ENCODE measurements around the gene LMNB1. TPM values are rescaled to one million over a fixed set of nuclear protein-coding genes. Genes with fewer than 3 reads are reported as not detected.

The LMNB1 gene
- total and polyA plus RNA-seq, 12 donors: 0.78 to 14.7 (median 1.4) TPM

- Histone ChIP-seq H3K27me3 (no peaks in the 10 kb centered on the region), H3K4me1 (no peaks in the 10 kb centered on the region), H3K9me3 (no peaks in the 10 kb centered on the region), H3K36me3 (no peaks in the 10 kb centered on the region), H3K4me3 (no peak overlapping the region), H3K27ac (no peak overlapping the region)
- intact Hi-C loops (cut with DNase I): no loop called here
- TF ChIP-seq, protein P1, sequence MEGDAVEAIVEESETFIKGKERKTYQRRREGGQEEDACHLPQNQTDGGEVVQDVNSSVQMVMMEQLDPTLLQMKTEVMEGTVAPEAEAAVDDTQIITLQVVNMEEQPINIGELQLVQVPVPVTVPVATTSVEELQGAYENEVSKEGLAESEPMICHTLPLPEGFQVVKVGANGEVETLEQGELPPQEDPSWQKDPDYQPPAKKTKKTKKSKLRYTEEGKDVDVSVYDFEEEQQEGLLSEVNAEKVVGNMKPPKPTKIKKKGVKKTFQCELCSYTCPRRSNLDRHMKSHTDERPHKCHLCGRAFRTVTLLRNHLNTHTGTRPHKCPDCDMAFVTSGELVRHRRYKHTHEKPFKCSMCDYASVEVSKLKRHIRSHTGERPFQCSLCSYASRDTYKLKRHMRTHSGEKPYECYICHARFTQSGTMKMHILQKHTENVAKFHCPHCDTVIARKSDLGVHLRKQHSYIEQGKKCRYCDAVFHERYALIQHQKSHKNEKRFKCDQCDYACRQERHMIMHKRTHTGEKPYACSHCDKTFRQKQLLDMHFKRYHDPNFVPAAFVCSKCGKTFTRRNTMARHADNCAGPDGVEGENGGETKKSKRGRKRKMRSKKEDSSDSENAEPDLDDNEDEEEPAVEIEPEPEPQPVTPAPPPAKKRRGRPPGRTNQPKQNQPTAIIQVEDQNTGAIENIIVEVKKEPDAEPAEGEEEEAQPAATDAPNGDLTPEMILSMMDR (IDR thresholded peaks at IDR 0.05): no peak
- ATAC-seq (no peak), DNase-seq (no peak)
- WGBS, 2 donors: 89% methylated on average over 9 of the region's 9 CpGs
These were observed 35.6 kb upstream of the LMNB1 start for GRCh38 chr5:126741361-126741760.

GRCh38 chr5:126742425-126742824 lies 34.5 kb upstream of the LMNB1 start:
- ATAC-seq (no peak), DNase-seq (no peak)
- Histone ChIP-seq H3K36me3 (no peaks in the 10 kb centered on the region), H3K27ac (no peak overlapping the region), H3K27me3 (no peaks in the 10 kb centered on the region), H3K9me3 (no peaks in the 10 kb centered on the region), H3K4me3 (no peak overlapping the region), H3K4me1 (no peaks in the 10 kb centered on the region)
- intact Hi-C loops (cut with DNase I): no loop called here
- TF ChIP-seq, protein P1 (IDR thresholded peaks at IDR 0.05): no peak
- WGBS, 2 donors: 56 to 61% methylated on average over 2 of the region's 2 CpGs

DNA sequence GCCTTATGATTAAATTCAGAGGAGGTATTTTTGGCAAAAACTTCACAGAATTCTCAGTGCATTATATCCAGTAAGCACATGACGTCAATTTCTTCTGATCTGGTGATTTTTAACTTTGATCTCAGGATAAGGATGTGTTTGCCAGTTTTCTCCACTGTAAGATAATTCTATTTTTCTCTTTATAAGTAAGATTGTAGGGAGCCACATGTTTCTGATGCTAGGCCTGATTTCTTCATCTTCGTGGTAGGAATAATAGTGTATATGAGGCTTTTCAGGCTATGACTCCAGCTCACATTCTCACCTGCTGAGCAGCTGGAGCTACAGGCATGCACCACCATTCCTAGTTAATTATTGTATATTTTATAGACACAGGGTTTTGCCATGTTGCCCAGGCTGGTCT lies 32.1 kb upstream of the LMNB1 start:
- WGBS, 2 donors: 72 to 82% methylated on average over 2 of the region's 2 CpGs
- H3K27me3 ChIP-seq: peaks cover 0 to 2% (median 0%) of the 10 kb centered on the region in 7 donors
- DNase-seq (no peak), ATAC-seq (no peak)
- H3K4me3 ChIP-seq: no peak overlapping the region
- H3K27ac ChIP-seq: no peak overlapping the region
- intact Hi-C loops (cut with DNase I): no loop called here
- H3K4me1 ChIP-seq: peaks cover 0 to 13% (median 0%) of the 10 kb centered on the region in 9 donors
- H3K9me3 ChIP-seq: no peaks in the 10 kb centered on the region
- H3K36me3 ChIP-seq: no peaks in the 10 kb centered on the region
- TF ChIP-seq, protein P1 (IDR thresholded peaks at IDR 0.05): no peak

- H3K27ac ChIP-seq: no peak overlapping the region
- peaks cover 0 to 13% (median 0%) of the 10 kb centered on the region in 9 donors for H3K4me1 ChIP-seq
- H3K36me3 ChIP-seq: no peaks in the 10 kb centered on the region
- WGBS, 2 donors: 77% methylated on average over 7 of the region's 7 CpGs
- no peak for ATAC-seq
- H3K9me3 ChIP-seq: no peaks in the 10 kb centered on the region
- H3K4me3 ChIP-seq: no peak overlapping the region
- peaks cover 0 to 7% (median 4%) of the 10 kb centered on the region in 7 donors for H3K27me3 ChIP-seq
- intact Hi-C loops (cut with DNase I): no loop called here
- TF ChIP-seq, protein P1 (IDR thresholded peaks at IDR 0.05): no peak
- no peak for DNase-seq
These were observed 31.5 kb upstream of the LMNB1 start for GRCh38 chr5:126745259-126745992.
